HEK293 (cell line): Measurements from ENCODE around the gene EIF2D.

Experiments used
- CTCF ChIA-PET: fragments of 350-600 bp; formaldehyde crosslinking; extraction: SDS; loops from one replicate; lab custom pipeline; 2021; ENCODE audit warnings: antibody characterized with exemption; lab: Yijun Ruan, JAX
- POLR2A ChIA-PET: fragments of 300-600 bp; formaldehyde crosslinking; extraction: SDS; loops from one replicate; lab custom pipeline; 2020; ENCODE audit warnings: antibody characterized with exemption, inconsistent platforms; lab: Yijun Ruan, JAX
- H3K27ac ChIP-seq: fragments of 200-500 bp; sonication (Bioruptor generic); 2 replicates; pipeline ENCODE4 v1.5.1; 2014; ENCODE audit warnings: low read depth, low read length, control low read depth, inconsistent platforms; ENCODE audit errors: extremely low read depth
- H3K36me3 ChIP-seq, 2 experiments: fragments of 200-500 bp in 1 of 2; sonication (Bioruptor generic) in 1 of 2; 1 replicate in 1 of 2; 2 replicates in 1 of 2; pipeline ENCODE4 v1.5.1; 2014 to 2017; ENCODE audit warnings: inconsistent platforms in 2 of 2, low read length in 2 of 2; ENCODE audit not compliant: control insufficient read depth in 2 of 2, insufficient read depth in 1 of 2
- H3K4me1 ChIP-seq: fragments of 200-500 bp; sonication (Bioruptor generic); 2 replicates; pipeline ENCODE4 v1.5.1; 2014; ENCODE audit warnings: mild to moderate bottlenecking, low read length, inconsistent platforms; ENCODE audit not compliant: control insufficient read depth, insufficient read depth
- H3K4me3 ChIP-seq: 2 replicates; pipeline ENCODE4 v1.5.1; 2011; ENCODE audit warnings: low read depth, mild to moderate bottlenecking, control low read depth, low read length, moderate library complexity
- H3K9me3 ChIP-seq: fragments of 200-500 bp; sonication (Bioruptor generic); 2 replicates; pipeline ENCODE4 v1.5.1; 2014; ENCODE audit warnings: low read depth, low read length, inconsistent platforms; ENCODE audit not compliant: control insufficient read depth, insufficient read depth
- ELK4 ChIP-seq: IDR thresholded peaks from 2 replicates; pipeline ENCODE4 v1.6.1; 2011; ENCODE audit warnings: mild to moderate bottlenecking, low read depth, low read length, borderline replicate concordance
- HIC1 ChIP-seq: fragments of 450-650 bp; formaldehyde crosslinking; IDR thresholded peaks from 2 replicates; pipeline ENCODE4 v1.5.1; 2016; ENCODE audit warnings: missing biosample characterization, missing genetic modification characterization
- KLF17 ChIP-seq: fragments of 450-650 bp; formaldehyde crosslinking; IDR thresholded peaks from 2 replicates; pipeline ENCODE4 v1.5.1; 2016; ENCODE audit warnings: missing biosample characterization, missing genetic modification characterization
- KLF9 ChIP-seq: fragments of 450-650 bp; formaldehyde crosslinking; IDR thresholded peaks from 2 replicates; pipeline ENCODE4 v1.5.1; 2016; ENCODE audit warnings: missing biosample characterization, missing genetic modification characterization, low read depth
- MEIS1 ChIP-seq: sonication (generic); formaldehyde crosslinking; IDR thresholded peaks from 2 replicates; pipeline ENCODE4 v1.8.1; 2022; ENCODE audit warnings: missing genetic modification reagents, mild to moderate bottlenecking, borderline replicate concordance
- PATZ1 ChIP-seq: fragments of 450-650 bp; formaldehyde crosslinking; IDR thresholded peaks from 2 replicates; pipeline ENCODE4 v1.5.1; 2016; ENCODE audit warnings: missing biosample characterization, missing genetic modification characterization
- SCRT2 ChIP-seq: fragments of 450-650 bp; formaldehyde crosslinking; IDR thresholded peaks from 2 replicates; pipeline ENCODE4 v1.5.1; 2016; ENCODE audit warnings: missing biosample characterization, missing genetic modification characterization
- ZEB2 ChIP-seq: fragments of 450-650 bp; formaldehyde crosslinking; IDR thresholded peaks from 2 replicates; pipeline ENCODE4 v1.5.1; 2016; ENCODE audit warnings: missing biosample characterization, missing genetic modification characterization
- ZNF10 ChIP-seq: fragments of 450-650 bp; formaldehyde crosslinking; IDR thresholded peaks from 2 replicates; pipeline ENCODE4 v1.5.1; 2017; ENCODE audit warnings: missing biosample characterization, missing genetic modification characterization
- ZNF138 ChIP-seq: fragments of 450-650 bp; formaldehyde crosslinking; IDR thresholded peaks from 2 replicates; pipeline ENCODE4 v1.5.1; 2016; ENCODE audit warnings: missing biosample characterization, missing genetic modification characterization, borderline replicate concordance
- ZNF157 ChIP-seq: fragments of 450-650 bp; formaldehyde crosslinking; IDR thresholded peaks from 2 replicates; pipeline ENCODE4 v1.5.1; 2016; ENCODE audit warnings: missing biosample characterization, missing genetic modification characterization
- ZNF248 ChIP-seq: fragments of 450-650 bp; formaldehyde crosslinking; IDR thresholded peaks from 2 replicates; pipeline ENCODE4 v1.5.1; 2017; ENCODE audit warnings: missing biosample characterization, missing genetic modification characterization
- ZNF280C ChIP-seq: fragments of 450-650 bp; formaldehyde crosslinking; IDR thresholded peaks from 2 replicates; pipeline ENCODE4 v1.5.1; 2016; ENCODE audit warnings: missing biosample characterization, missing genetic modification characterization
- ZNF416 ChIP-seq: fragments of 450-650 bp; formaldehyde crosslinking; IDR thresholded peaks from 2 replicates; pipeline ENCODE4 v1.5.1; 2016; ENCODE audit warnings: missing biosample characterization, missing genetic modification characterization
- ZNF561 ChIP-seq: fragments of 450-650 bp; IDR thresholded peaks from 2 replicates; pipeline ENCODE4 v1.5.1; 2018; ENCODE audit warnings: missing biosample characterization, missing genetic modification characterization, borderline replicate concordance
- ZNF610 ChIP-seq: fragments of 450-650 bp; formaldehyde crosslinking; IDR thresholded peaks from 2 replicates; pipeline ENCODE4 v1.5.1; 2016; ENCODE audit warnings: missing biosample characterization, missing genetic modification characterization, borderline replicate concordance
- ZNF639 ChIP-seq: fragments of 450-650 bp; formaldehyde crosslinking; IDR thresholded peaks from 2 replicates; pipeline ENCODE4 v1.5.1; 2016; ENCODE audit warnings: missing biosample characterization, missing genetic modification characterization
- ZNF791 ChIP-seq: fragments of 450-650 bp; formaldehyde crosslinking; IDR thresholded peaks from 2 replicates; pipeline ENCODE4 v1.5.1; 2016; ENCODE audit warnings: missing biosample characterization, missing genetic modification characterization
- ZSCAN18 ChIP-seq: fragments of 450-650 bp; formaldehyde crosslinking; IDR thresholded peaks from 2 replicates; pipeline ENCODE4 v1.5.1; 2016; ENCODE audit warnings: missing biosample characterization, missing genetic modification characterization

Gene EIF2D

GRCh38 chr1:206590025-206590758, 22.1 kb downstream of the EIF2D start:
- H3K9me3 ChIP-seq = no peaks in the 10 kb centered on the region
- TF ChIP-seq HIC1 (tag by site-specific recombination) = no peak
- TF ChIP-seq SCRT2 (tag by site-specific recombination) = peak; percentile 58; the same call in 1 of the 2 replicates
- H3K36me3 ChIP-seq = peaks cover 24 to 93% of the 10 kb centered on the region in 2 experiments
- no peak overlapping the region for H3K4me3 ChIP-seq
- no peak overlapping the region for H3K27ac ChIP-seq
- CTCF ChIA-PET = interaction anchor here (3.1 kb wide), 1 partner anchor 101 kb away, joined by 24 read pairs; no protein-coding TSS in a partner anchor
- POLR2A ChIA-PET = no interaction called here
- no peaks in the 10 kb centered on the region for H3K4me1 ChIP-seq

- H3K4me1 ChIP-seq = no peaks in the 10 kb centered on the region
- TF ChIP-seq ZNF138 (tag by site-specific recombination) = no peak
- no peak for TF ChIP-seq ZNF10 (tag by site-specific recombination)
- TF ChIP-seq ZEB2 = no peak
- no peak for TF ChIP-seq ZNF639
- no peak for TF ChIP-seq KLF9
- no peak for TF ChIP-seq ZNF248
- no peak for TF ChIP-seq ZNF561 (tag by site-specific recombination)
- no peak for TF ChIP-seq ZNF157 (tag by site-specific recombination)
- no peak for TF ChIP-seq ZSCAN18
- TF ChIP-seq ZNF416 (tag by site-specific recombination) = no peak
- no peak for TF ChIP-seq ZNF610
- no peak for TF ChIP-seq PATZ1 (tag by site-specific recombination)
- no peak for TF ChIP-seq ELK4
- TF ChIP-seq ZNF791 (tag by site-specific recombination) = no peak
- no peak for TF ChIP-seq ZNF280C (tag by site-specific recombination)
- no peak for TF ChIP-seq KLF17 (tag by site-specific recombination)
- no peak for TF ChIP-seq MEIS1 (CRISPR knock-in tag)
- no peak overlapping the region for H3K27ac ChIP-seq
- H3K4me3 ChIP-seq = no peak overlapping the region
- ChIA-PET POLR2A (no interaction called here), CTCF (interaction anchor here (0.7 to 3.1 kb wide), 3 partner anchors 75 to 112 kb away, joined by 3 to 12 read pairs (median 9); no protein-coding TSS in a partner anchor)
- peaks cover 19 to 94% of the 10 kb centered on the region in 2 experiments for H3K36me3 ChIP-seq
- no peaks in the 10 kb centered on the region for H3K9me3 ChIP-seq
These were observed 23.1 kb downstream of the EIF2D start for GRCh38 chr1:206589206-206589605.
